SW480 (cell line): Measurements from ENCODE around the gene IL22RA2.

Source experiments
- DNase-seq: peaks from one replicate; pipeline ENCODE4 v3.0.0-alpha.2; 2016; ENCODE audit warnings: low spot score

Gene IL22RA2

DNA sequence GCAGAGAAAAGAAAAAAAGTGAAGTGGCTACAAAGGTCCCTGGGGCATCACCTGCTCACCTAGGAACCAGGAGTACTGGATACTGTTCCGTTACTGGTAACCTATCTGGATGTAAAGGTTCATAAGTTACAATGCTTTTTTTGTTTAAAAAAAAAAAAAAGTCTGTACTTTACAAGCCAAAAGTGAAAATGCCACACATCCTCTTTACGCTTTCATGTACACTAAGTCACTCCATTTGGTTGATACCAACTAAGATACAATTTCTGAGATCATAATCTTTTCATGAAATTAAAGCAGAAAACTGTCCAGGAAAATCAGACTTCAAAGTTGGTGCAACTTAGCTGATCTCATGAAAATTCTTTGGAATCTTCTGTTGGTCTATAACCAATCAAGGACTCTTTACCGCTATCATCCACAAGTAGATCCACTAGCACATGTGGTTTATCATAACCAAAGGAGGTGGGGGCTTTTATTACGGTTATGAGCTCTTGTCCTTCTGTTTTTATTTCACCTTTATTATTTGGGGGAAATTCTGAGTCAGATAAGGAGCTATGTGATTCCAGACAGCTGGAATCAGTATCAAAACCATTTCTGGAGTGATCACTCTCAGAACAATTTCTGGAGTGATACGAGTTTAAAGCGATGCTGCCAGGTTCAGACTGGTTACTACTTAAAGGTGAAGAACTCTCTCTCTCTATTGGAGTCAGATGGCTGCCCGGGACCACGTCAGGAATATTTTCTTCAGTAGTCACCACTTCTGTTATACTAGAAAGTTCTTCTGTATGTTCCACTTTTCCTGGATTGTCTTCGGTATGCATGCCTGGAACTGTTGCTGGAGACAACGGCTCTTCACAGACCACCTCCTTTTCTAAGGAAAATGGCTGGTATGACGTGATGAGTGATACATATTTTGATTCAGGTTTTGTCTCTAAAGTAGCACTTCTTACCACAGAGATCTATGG is 24.5 kb upstream of the IL22RA2 start:
- DNase-seq, result no peak

DNA sequence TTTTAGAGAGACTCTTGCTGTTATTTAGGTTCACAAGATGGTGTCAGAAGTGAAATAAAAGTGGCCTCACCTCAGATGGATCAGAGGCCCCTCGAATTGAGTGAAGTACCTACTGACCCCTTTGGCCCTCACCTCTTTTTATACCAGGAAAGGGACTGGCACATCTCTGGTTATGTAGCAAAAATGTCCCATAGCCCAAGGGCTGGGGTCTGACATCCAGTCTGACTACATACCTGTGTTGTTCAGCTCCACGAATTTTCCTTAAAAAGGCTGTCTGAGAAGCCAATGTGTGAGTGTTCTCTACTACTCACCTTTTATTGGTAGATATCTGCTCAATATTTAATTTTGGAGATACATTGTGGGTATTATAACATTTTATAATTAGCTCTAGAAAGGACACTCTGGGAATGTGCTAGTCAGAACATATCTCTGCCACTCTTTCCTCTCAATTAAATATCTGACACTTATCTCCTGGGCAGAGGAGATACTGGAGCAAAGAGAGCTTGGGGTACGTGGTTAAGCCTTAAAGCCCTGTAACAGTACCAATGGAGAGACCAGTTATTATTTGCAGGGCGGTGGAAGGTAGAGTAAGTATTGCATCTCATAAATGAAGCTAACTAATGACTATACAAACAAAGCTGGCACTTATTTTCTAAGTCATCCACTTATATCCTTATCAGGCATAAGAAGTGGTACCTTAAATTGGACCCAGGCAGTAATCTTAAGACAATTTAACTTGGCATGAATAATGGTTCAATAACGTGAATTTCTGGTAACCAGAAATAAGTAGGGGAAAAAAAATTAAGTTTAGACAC is 20.0 kb upstream of the IL22RA2 start:
- DNase-seq, result no peak

DNA sequence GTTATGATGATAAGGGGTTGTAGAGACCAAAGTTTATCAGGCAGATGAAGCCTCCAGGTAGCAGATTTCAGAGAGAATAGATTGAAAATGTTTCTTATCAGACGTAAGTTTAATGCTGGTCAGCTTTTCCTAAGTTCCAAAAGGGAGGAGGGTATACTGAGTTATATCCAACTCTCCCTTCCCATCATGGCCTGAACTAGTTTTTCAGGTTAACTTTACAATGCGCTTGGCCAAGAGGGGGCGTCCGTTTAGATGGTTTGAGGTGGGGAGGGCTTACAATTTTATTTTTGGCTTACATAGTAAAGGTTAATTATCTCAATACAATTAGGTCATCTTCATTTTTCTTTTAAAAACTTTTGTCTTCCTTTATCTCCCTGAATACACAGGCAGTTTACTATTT is 19.4 kb upstream of the IL22RA2 start:
- DNase-seq, result no peak

DNA sequence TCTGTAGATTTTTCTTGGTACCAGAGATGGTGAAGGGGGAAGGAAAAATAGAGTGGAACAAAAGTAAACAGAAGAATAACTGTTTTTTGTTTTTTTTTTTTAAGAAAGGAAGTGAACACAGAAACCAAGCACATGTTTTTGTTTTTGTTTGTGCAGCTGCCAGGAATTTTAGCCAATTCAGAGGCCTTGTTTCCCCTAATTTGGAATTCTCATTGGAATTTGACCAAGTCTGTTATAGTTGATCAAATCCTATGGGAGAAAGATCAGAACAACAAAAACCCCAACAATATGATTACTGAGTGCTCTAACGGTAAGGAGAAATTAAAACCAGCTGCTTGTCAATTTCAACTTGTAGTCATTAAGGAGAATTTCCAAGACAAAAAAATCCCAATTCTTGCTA is 18.2 kb upstream of the IL22RA2 start:
- no peak for DNase-seq

DNA sequence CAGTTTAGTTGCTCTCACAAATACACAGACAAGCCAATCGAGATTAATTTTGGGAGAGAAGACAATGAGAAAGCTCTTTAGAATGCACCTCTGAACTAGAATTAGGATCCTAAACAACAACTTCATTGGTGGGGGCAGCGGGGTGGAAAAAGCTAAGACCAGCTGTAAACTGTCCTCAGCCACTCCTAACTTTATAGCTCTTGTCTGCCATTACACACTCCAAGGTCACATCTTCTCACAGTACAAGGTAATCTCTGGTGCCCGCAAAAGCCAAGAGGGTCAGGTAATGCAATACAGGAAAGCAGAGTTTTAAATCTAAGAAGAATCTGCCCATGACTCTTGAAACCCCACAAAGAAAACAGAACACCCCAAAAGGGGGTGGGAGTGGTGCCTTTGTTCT is 17.8 kb upstream of the IL22RA2 start:
- no peak for DNase-seq

DNA sequence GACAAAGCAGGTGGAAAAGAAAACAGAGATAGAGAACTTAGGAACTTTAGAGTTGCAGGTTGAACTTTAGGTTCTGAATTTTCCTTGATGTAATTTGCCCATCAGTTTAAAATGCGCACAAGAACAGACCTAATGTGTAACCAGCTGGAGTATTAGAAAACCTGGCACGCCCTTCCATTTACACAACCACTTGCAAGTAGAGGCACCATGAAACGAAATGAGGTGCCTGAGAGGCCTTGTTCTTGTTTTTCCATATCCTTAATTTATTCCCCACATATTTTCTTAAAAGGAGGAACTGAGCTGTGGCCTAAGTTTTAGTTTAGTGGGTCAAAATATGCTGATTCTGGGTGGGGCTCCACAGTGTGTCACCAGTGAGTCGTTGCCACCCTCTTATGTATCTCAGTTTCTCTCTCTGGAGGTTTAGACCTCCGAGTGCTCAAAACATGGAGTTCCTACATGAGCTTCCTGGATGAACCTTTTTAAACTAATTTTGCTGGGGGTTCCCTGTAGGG is 17.2 kb upstream of the IL22RA2 start:
- DNase-seq, result no peak

DNA sequence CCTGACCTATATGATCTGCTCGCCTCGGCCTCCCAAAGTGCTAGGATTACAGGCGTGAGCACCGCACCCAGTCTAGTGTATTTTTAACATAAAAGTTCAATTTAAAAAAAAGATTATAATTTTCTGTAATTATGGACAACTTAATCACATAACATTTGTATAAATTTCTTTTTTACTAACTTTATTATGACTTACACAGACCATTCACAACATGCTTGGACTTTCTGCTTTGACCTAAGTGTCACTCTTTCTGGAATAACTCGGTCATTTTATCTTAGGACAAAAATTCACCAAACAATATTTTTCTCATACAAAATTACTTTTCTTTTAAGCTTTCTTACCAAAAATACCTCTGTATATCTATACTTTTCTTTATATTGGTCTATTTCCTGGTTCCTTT is 15.4 kb upstream of the IL22RA2 start:
- DNase-seq, result no peak

DNA sequence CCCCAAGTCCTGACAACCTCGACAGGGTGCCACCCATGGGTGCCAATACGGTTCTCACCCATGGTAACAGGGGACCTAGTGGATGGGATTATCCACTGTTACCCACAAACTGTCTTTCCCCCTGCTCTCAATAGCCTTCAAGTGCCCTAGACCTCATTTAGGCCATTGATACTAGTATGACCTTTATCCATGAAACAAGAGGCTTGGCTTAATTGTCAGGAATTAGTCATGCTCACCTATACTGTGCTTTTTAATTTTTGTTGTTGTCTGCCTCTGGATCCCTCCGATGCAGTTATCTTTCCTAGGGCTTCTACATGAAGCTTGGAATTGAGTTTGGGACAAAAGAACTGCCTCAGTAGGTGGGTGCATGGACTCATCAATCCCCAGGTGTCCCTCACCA is 11.8 kb upstream of the IL22RA2 start:
- DNase-seq, result no peak

DNA sequence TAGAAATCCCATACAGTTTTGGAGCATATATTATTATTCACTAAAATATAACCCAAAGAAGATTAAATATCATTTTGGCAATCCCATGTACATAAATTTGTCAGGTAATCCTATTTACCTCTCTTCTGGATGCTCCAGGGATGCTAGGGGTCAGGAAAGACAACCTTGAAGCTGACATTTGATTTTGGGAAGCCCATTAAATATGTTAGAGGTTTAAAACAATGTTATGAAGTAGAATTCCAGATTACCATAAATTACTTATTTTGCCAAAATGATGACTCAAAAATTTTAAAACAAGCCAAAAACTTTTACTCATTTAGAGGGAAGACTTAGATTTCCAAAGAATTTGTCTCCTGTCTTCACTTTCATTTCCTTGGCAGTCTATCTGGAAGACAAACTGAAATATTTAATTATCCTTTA is 9.2 kb upstream of the IL22RA2 start:
- DNase-seq, result no peak

DNA sequence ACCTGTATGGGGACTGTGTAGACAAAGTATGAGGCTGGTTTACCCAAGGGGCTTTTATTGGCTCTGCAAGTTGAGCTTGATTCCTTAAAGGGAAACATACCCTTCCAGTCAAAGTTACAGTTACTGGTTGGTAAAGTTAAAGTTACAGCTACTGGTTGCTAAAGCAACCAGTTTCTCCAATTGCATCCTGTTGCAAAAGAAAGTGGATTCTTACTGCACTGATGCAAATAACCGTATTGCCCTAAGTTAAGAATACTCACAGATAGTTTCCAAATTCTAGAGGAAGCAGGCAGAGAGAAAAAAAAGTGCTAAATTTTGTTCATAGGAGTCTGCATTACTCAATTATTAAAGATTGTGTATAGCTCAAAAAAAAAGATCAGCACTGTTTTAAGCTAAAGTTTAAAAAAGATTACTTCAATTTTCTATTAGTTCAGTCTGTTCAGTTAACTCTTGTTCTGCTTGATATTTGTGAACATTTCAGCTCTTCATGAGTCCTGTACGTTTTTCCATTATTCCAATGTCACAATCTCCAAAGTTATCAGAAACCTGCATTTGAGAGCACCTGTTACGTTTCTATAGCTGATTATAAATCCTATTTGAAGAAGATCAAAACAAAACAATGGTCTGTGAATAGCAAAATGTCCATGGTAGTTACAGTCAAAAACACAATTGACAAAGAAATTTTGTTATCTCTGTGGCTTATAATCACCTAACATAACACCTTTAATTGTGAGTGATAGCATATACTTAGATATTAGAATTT is 8.6 kb upstream of the IL22RA2 start:
- DNase-seq, result no peak

DNA sequence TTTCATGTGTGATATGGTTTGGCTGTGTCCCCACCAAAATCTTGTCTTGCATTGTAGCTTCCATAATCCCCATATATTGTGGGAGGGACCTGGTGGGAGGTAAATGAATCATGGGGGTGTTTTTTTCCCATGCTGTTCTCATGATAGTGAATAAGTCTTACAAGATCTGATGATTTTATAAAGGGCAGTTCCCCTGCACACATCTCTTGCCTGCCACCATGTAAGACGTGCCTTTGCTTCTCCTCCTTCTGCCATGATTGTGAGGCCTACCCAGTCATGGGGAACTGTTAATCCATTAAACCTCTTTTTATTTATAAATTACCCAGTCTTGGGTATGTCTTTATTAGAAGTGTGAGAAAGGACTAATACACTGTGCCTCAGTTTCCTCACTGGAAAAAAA is 4.2 kb upstream of the IL22RA2 start:
- no peak for DNase-seq

DNA sequence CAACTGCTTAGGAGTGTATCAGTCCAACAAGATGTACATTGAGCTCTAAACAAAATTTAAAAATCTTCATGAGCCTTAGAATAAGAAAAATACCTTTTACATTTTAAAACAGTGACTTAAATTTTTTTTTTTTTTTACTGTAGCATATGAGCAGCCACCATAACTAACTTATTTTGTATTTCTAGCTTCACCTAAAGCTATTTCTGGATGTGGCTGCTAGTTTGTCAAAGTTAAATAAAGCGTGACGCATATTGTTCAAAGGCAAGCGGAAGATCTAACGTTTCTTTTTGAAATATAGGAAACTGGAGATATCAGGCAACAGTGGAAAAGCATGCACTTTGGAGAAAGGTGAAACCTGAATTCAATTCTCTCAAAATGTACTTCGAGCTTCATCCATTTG is 3.3 kb upstream of the IL22RA2 start:
- no peak for DNase-seq

DNA sequence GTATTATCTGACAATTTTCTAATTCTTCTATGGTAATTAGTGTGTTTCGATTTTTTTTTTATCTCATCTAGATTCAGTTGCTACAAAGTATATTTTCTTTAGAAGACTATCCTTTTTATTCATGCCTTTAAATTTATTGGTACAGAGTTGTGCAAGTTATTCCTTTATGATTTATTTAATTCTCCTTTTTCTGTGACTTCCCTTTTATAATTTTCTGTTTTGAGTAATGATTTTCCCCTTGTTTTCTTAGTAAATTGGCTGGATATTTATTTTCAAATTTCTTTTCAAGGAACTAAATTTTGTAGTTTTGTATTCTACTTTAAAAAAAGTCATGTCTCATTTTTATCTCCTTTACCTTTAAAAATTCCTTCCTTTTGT is 2.4 kb upstream of the IL22RA2 start:
- no peak for DNase-seq

DNA sequence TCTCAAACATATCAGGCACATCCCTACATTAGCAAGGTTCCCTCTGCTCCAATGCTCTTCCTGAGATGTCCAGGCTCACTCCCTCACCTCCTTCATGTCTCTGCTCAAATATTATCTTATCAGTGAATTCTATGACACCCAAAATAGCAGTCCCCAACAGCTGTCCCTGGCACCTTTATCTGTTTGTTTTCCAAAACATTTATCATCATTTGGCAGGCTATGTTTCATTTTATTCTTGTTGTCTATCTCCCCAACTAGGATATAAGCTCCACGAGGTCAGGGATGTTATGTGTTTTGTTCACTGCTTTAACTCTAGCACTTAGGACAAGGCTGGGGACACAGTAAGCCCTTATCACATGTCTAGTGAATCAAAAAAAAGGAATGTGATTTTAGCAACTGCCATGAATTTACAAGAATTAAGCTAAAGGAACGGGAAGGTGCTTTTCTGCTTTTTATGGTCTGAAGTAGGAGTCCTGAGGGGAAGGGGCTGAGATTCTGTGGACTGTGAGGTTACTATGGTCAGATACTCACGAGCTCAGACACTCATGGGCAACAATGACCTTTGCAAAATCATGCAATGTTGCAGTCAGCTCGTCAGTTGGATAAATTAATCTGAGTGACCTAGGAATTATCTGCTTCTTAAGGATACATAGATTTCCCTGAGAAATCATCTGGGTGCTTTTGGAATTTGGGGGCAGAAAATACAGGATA is 1.9 kb upstream of the IL22RA2 start:
- DNase-seq, result no peak

DNA sequence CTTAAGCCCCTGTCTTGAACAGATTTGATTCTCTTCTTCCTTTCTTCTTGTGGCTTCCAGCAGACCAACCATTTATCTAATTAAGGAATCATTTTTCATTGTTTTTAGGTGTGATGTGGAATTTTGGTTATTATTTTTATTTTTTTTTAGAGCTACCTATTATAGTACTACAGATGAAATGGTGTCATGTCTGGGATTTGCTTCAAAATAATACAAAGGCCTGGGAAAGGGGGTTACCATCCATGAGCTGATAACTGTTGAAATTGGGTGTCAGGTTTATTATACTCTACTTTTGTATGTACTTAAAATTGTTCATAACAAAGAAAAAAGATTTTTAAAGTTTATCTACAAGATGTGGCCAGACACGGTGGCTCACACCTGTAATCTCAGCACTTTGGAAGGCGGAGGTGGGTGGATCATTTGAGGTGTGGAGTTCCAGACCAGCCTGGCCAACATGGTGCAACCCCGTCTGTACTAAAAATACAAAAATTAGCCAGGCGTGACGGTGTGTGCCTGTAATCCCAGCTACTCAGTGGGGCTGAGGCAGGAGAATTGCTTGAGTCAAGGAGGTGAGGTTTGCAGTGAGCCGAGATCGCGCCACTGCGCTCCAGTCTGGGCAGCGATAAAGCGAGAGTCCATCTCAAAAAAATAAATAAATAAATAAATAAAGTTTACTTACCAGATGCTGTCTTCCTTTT is 561 bp downstream of the IL22RA2 start:
- DNase-seq, result no peak

DNA sequence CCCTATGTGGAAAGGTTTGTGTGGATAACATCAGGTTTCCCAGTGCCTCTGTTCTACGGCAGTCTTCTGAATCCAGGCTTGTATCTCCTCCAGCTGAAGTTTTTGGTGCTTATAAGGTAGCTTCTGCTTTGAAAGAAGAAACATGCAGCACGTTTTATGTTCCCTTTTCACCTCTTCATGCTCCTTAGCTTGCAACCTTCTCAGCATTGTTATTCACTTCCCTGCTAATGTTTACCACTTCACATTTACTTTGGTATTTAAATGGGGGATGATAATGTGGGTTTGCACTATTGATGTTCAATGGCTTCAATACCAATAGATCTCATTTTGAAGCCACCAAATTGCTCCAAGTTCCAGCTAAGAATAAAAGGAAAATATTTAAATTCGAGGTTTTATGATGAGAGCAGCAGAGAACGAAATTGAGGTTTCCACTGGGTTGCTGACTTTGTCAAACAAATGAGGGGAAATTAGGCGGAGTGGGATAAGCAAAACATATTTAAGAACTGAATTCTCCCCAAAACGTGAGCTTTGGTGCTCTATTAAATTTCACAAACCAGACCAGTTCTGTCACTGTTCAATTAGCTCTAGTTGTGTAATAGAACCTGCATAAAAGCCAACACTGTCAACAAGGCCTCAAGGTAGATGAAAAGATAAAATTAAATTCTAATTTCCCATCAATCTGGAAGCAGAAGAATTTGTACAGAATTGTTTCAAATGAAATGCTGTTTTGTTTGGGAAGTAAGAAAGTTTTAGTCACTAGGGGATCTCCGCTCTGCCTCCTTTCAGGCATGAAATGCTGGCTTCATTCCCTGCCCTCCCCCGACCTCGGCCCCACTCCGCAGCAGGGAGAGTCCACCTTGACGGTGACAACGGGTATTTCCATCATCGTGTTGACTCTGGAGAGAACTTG is 1.4 kb downstream of the IL22RA2 start:
- no peak for DNase-seq

DNA sequence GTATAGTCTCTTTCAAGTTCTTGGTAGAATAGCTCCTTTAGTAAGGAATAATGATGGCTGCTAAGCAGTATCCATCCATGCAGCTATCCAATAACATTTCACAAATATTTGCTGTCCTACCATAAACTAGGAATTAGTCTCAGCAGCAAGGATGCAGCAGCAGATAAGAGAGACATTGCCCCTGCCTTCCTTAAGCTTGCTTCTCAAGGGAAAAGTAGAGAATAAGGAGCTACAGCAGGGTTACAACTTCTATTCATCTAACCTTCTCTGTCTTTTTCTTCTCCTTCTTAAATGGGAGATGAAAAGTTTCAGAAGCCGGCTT is 2.4 kb downstream of the IL22RA2 start:
- no peak for DNase-seq

DNA sequence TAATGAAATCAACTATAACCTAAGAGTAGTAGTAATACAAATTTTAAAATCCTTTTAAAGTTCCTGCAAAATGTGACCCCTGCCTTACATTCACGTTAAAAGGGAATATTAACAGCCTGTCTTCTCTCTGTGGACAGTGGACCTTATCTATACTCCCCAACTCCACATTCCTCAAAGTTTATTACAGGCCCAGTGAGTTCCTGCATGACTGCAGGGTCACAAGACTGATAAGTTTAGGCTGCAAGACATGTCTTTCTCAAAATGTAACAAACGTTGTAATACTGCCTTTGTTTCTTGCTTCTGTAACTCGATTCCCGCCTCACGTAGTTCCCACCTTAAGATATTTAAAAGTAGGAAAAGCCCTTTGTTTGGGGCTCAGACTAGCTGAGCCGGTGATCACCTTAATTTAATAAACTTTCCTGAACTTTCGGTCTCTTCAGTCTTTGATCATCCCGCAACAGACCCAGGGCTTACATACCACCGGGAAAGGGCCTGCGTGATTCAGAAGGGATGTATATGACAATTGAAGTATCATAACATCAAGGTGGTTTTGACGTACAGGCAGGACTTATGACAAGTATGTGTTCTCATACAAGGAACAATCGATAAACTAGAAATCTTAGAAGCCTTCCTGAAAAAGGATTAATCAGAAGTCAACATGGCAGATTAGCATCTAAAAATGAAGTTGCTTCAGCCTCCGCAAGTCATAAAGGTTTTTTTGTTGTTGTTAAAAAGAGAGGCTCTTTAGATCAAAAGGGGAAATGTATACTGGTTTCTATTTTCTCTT is 3.0 kb downstream of the IL22RA2 start:
- no peak for DNase-seq

DNA sequence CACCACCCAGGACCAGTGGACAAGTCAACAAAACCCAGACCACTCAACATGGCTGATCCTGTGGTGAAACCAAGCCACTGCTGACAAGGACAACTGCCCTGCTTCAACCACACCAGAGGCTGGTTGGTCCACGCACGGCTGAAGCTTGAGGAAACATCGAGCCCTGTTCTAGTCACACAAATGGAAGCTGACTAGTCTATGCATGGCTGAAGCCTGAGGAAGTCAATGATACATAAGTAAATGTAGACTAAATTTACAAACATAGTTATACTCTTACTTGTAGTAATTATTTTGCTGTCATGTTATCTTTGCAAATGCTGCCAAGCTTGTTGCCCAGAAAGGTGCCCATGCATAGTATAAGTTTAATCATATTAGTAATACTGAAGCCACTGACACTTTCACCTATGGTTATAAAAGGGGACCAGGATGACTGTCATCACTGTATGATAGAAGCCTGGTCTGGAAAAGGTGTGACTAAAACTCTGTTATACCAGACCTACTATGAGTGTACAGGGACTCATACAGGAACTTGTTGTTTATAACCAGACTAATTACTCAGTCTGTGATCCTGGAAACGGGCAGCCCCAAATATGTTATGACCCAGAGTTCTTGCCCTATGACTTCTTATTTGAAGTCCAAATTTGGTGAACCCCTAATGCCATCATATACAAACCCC is 5.6 kb downstream of the IL22RA2 start:
- DNase-seq, result no peak
